HCT116 (cell line): ENCODE results near the gene SPON1. TPM values are rescaled to one million over a fixed set of nuclear protein-coding genes. Genes with fewer than 3 reads are reported as not detected.

Source experiments
- ATAC-seq: fragments of 200-7000 bp; cut with Tn5 transposase; 2 replicates; pipeline ENCODE4 v1.9.1; 2020; ENCODE audit warnings: mild to moderate bottlenecking, moderate library complexity
- BruUV-seq: library from RNA; stranded (reverse); fragments of 400-500 nt; replicated peaks from 2 replicates; lab custom pipeline; 2021; lab: Mats Ljungman, UMichigan
- CTCF ChIA-PET: fragments of 300-600 bp; sonication (Branson Sonifier 250); formaldehyde crosslinking; loops from one replicate; lab custom pipeline; 2021; ENCODE audit warnings: antibody characterized with exemption; lab: Charles Lee
- POLR2A ChIA-PET: fragments of 300-600, 350-600 bp; sonication (Branson Sonifier 250); formaldehyde crosslinking; loops from one replicate; lab custom pipeline; 2021; ENCODE audit warnings: antibody characterized with exemption; lab: Charles Lee
- RAD21 ChIA-PET, 2 experiments: fragments of 300-600 bp; sonication (Branson Sonifier 250); formaldehyde crosslinking; loops; one replicate each; lab custom pipeline; 2023; ENCODE audit warnings: low total read pairs in 2 of 2; ENCODE audit not compliant: uncharacterized antibody in 2 of 2, unreplicated experiment in 2 of 2, low non-redundant PET in 1 of 2; lab: Charles Lee
- DNase-seq: peaks from one replicate; pipeline ENCODE4 v3.0.0-alpha.2; 2010; ENCODE audit warnings: low read depth, low spot score
- H2AFZ ChIP-seq: fragments of 200-600 bp; shearing (Covaris generic), sonication (generic); 2 replicates; pipeline ENCODE4 v1.6.1; 2017; ENCODE audit warnings: low read depth, mixed run types, mixed read lengths, antibody characterized with exemption, low read length; ENCODE audit not compliant: poor library complexity, severe bottlenecking
- H3K27ac ChIP-seq: 2 replicates; pipeline ENCODE4 v1.5.1; 2012; ENCODE audit warnings: low read depth, low read length
- H3K27me3 ChIP-seq: fragments of 200-600 bp; sonication (generic); 2 replicates; pipeline ENCODE4 v1.6.1; 2016; ENCODE audit warnings: mixed run types, low read length, mixed read lengths; ENCODE audit not compliant: insufficient read depth
- H3K36me3 ChIP-seq, 2 experiments: fragments of 200-500 bp in 1 of 2; fragments of 200-600 bp in 1 of 2; sonication (Bioruptor generic) in 1 of 2; sonication (generic) in 1 of 2; 2 replicates each; pipeline versions ENCODE4 v1.5.1 to v1.6.1; 2014 to 2016; ENCODE audit warnings: low read length in 2 of 2, inconsistent platforms in 1 of 2, mixed read lengths in 1 of 2, mixed run types in 1 of 2; ENCODE audit not compliant: insufficient read depth in 2 of 2, control insufficient read depth in 1 of 2
- H3K4me1 ChIP-seq, 2 experiments: fragments of 200-600 bp in 1 of 2; sonication (generic) in 1 of 2; 2 replicates each; pipeline versions ENCODE4 v1.5.1 to v1.6.1; 2012 to 2017; ENCODE audit warnings: low read length in 2 of 2, inconsistent platforms in 1 of 2, mild to moderate bottlenecking in 1 of 2, mixed read lengths in 1 of 2, mixed run types in 1 of 2, moderate library complexity in 1 of 2; ENCODE audit not compliant: insufficient read depth in 2 of 2, control insufficient read depth in 1 of 2
- H3K4me2 ChIP-seq: fragments of 200-600 bp; sonication (generic); 2 replicates; pipeline ENCODE4 v1.6.1; 2017; ENCODE audit warnings: mixed run types, low read length, mixed read lengths
- H3K4me3 ChIP-seq, 2 experiments: fragments of 200-600 bp in 1 of 2; sonication (generic) in 1 of 2; replicated peaks in 1 of 2; 2 replicates each; pipeline ENCODE4 v1.5.1; 2011 to 2016; ENCODE audit warnings: low read length in 2 of 2, control low read depth in 1 of 2, low read depth in 1 of 2, mild to moderate bottlenecking in 1 of 2, mixed read lengths in 1 of 2, mixed run types in 1 of 2
- H3K79me2 ChIP-seq: fragments of 200-600 bp; sonication (generic); 2 replicates; pipeline ENCODE4 v1.6.1; 2017; ENCODE audit warnings: mild to moderate bottlenecking, mixed run types, low read length, moderate library complexity, mixed read lengths; ENCODE audit not compliant: insufficient read depth
- H3K9ac ChIP-seq: fragments of 200-600 bp; sonication (generic); 2 replicates; pipeline ENCODE4 v1.6.1; 2016; ENCODE audit warnings: low read length, mixed read lengths
- H3K9me2 ChIP-seq: fragments of 200-600 bp; sonication (generic), shearing (Covaris generic); 2 replicates; pipeline ENCODE4 v1.6.1; 2017; ENCODE audit warnings: mixed run types, mild to moderate bottlenecking, moderate library complexity; ENCODE audit not compliant: insufficient read depth
- H3K9me3 ChIP-seq, 2 experiments: fragments of 200-500 bp in 1 of 2; fragments of 200-600 bp in 1 of 2; sonication (Bioruptor generic) in 1 of 2; sonication (generic) in 1 of 2; 2 replicates each; pipeline ENCODE4 v1.6.1; 2014 to 2017; ENCODE audit warnings: low read length in 2 of 2, mixed read lengths in 2 of 2, inconsistent platforms in 1 of 2, low read depth in 1 of 2, mild to moderate bottlenecking in 1 of 2, mixed run types in 1 of 2, moderate library complexity in 1 of 2; ENCODE audit not compliant: control insufficient read depth in 1 of 2, insufficient read depth in 1 of 2
- H4K20me1 ChIP-seq: fragments of 200-600 bp; sonication (generic), shearing (Covaris generic); 2 replicates; pipeline ENCODE4 v1.6.1; 2017; ENCODE audit warnings: mixed run types, mild to moderate bottlenecking, moderate library complexity; ENCODE audit not compliant: insufficient read depth
- ATF3 ChIP-seq: IDR thresholded peaks from 2 replicates; pipeline ENCODE4 v1.6.1; 2012
- EZH2 ChIP-seq: fragments of 200-600 bp; sonication (generic); IDR thresholded peaks from 2 replicates; pipeline ENCODE4 v1.6.1; 2017; ENCODE audit warnings: antibody characterized with exemption, mixed run types
- FOSL1 ChIP-seq: IDR thresholded peaks from 2 replicates; pipeline ENCODE4 v1.6.1; 2012; ENCODE audit warnings: low read depth
- POLR2A ChIP-seq: IDR thresholded peaks from 2 replicates; pipeline ENCODE4 v1.7.0; 2011; ENCODE audit warnings: borderline replicate concordance; ENCODE audit not compliant: insufficient read depth, insufficient read length; ENCODE audit errors: extremely low read depth
- REST ChIP-seq: IDR thresholded peaks from 2 replicates; pipeline ENCODE4 v1.6.1; 2012; ENCODE audit warnings: low read depth
- SIN3A ChIP-seq: IDR thresholded peaks from 2 replicates; pipeline ENCODE4 v1.6.1; 2012; ENCODE audit warnings: low read depth
- SP1 ChIP-seq: IDR thresholded peaks from 2 replicates; pipeline ENCODE4 v1.6.1; 2012; ENCODE audit warnings: low read depth
- YY1 ChIP-seq: IDR thresholded peaks from 2 replicates; pipeline ENCODE4 v1.6.1; 2011; ENCODE audit warnings: low read length, low read depth, moderate library complexity, mild to moderate bottlenecking; ENCODE audit not compliant: insufficient replicate concordance; ENCODE audit errors: extremely low read depth
- ZFX ChIP-seq: fragments of 450-650 bp; IDR thresholded peaks from 2 replicates; pipeline ENCODE4 v1.6.1; 2017
- ZNF274 ChIP-seq: fragments of 200-500 bp; sonication (Bioruptor generic); IDR thresholded peaks from 2 replicates; pipeline ENCODE4 v1.6.1; 2014; ENCODE audit warnings: mild to moderate bottlenecking, low read depth, low read length, inconsistent platforms
- intact Hi-C: fragments of 100-400 bp; cut with micrococcal nuclease; formaldehyde crosslinking; loops from 2 replicates; pipeline ENCODE4 v1.10.0; 2022
- total RNA-seq: library from RNA; stranded (reverse); gene quantifications from one replicate; pipeline ENCODE4 v1.2.1, GENCODE V29; 2021; ENCODE audit not compliant: unreplicated experiment
- TF ChIP-seq, protein P1 (sequence below), 3 experiments: fragments of 200-600 bp in 1 of 3; sonication (generic) in 1 of 3; IDR thresholded peaks in 2 of 3; conservative IDR thresholded peaks in 1 of 3; 2 replicates each; pipeline ENCODE4 v1.5.1; 2012 to 2017; ENCODE audit warnings: low read depth in 2 of 3, low read length in 2 of 3, antibody characterized with exemption in 1 of 3, borderline replicate concordance in 1 of 3, control low read depth in 1 of 3, mild to moderate bottlenecking in 1 of 3, mixed read lengths in 1 of 3, mixed run types in 1 of 3, moderate library complexity in 1 of 3; ENCODE audit not compliant: insufficient read depth in 1 of 3

The SPON1 gene
- total RNA-seq, 1 experiment from 2014 or later, result 0.17 TPM

GRCh38 chr11:13944016-13944415 is 18.5 kb upstream of the SPON1 start:
- Histone ChIP-seq H3K79me2 (no peaks in the 10 kb centered on the region), H4K20me1 (no peaks in the 10 kb centered on the region), H3K4me3 (no peak overlapping the region), H2AFZ (no peak overlapping the region), H3K27me3 (no peaks in the 10 kb centered on the region), H3K36me3 (no peaks in the 10 kb centered on the region), H3K9me2 (no peaks in the 10 kb centered on the region), H3K9ac (no peak overlapping the region), H3K4me2 (no peak overlapping the region), H3K4me1 (peaks cover 4 to 42% of the 10 kb centered on the region in 2 experiments; a peak in 3 of 4 replicates), H3K9me3 (no peaks in the 10 kb centered on the region), H3K27ac (no peak overlapping the region)
- RAD21 ChIA-PET, result no interaction called here
- no peak for DNase-seq
- POLR2A ChIA-PET, result no interaction called here
- CTCF ChIA-PET, result no interaction called here
- no TSS peak for BruUV-seq
- intact Hi-C loops, result no loop called here
- no peak for ATAC-seq
- TF ChIP-seq, protein P1, sequence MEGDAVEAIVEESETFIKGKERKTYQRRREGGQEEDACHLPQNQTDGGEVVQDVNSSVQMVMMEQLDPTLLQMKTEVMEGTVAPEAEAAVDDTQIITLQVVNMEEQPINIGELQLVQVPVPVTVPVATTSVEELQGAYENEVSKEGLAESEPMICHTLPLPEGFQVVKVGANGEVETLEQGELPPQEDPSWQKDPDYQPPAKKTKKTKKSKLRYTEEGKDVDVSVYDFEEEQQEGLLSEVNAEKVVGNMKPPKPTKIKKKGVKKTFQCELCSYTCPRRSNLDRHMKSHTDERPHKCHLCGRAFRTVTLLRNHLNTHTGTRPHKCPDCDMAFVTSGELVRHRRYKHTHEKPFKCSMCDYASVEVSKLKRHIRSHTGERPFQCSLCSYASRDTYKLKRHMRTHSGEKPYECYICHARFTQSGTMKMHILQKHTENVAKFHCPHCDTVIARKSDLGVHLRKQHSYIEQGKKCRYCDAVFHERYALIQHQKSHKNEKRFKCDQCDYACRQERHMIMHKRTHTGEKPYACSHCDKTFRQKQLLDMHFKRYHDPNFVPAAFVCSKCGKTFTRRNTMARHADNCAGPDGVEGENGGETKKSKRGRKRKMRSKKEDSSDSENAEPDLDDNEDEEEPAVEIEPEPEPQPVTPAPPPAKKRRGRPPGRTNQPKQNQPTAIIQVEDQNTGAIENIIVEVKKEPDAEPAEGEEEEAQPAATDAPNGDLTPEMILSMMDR (IDR thresholded peaks at IDR 0.05 in 2 of 3, conservative IDR thresholded peaks at IDR 0.05 in 1 of 3; ENCODE audit: borderline replicate concordance in 1 of 3, insufficient read depth in 1 of 3, low read depth in 2 of 3, low read length in 2 of 3), result no peak
- TF ChIP-seq SP1 (no peak), EZH2 (no peak), SIN3A (no peak), FOSL1 (no peak), ZNF274 (no peak), ZFX (no peak), REST (no peak), POLR2A (no peak), ATF3 (no peak), YY1 (no peak)
